GM13976 (cell line): ENCODE measurements around the gene FNDC3B.

ENCODE experiments used
- DNase-seq: peaks from one replicate; pipeline ENCODE4 v3.0.0; 2012; ENCODE audit warnings: low spot score
- in situ Hi-C: fragments of 300-500 bp; cut with MboI; formaldehyde crosslinking; loops from one replicate; pipeline ENCODE4 v1.12.0; 2022; ENCODE audit warnings: low sequenced_read_pairs, mixed read lengths, inconsistent platforms; ENCODE audit not compliant: unreplicated experiment
- TF ChIP-seq, protein P1 (sequence below): IDR thresholded peaks from 2 replicates; pipeline ENCODE4 v1.5.1; 2012; ENCODE audit warnings: borderline replicate concordance, mild to moderate bottlenecking; ENCODE audit not compliant: insufficient read depth; ENCODE audit errors: extremely low read depth, missing control alignments, control extremely low read depth

FNDC3B gene

DNA sequence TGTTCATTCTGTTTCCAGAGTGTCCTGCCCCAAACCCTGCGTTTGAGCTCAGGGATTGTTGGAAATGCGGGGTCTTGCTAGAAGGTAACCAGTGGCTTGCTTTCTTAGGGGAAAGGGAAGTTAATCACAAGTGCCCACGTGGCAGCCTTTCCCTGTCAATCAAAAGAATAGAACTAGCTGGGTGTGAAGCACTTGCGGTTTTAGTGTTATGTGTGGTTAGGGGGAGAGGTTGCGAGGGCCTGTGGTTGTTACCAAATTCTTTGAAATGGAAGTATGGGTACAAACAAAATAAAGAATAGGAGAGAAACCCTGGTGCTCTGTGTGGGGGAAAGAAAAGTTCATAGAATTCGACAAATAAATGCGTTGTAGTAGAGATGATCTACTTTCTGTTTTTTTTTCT is 67.6 kb downstream of the FNDC3B start:
- in situ Hi-C loops, result no loop called here
- TF ChIP-seq, protein P1, sequence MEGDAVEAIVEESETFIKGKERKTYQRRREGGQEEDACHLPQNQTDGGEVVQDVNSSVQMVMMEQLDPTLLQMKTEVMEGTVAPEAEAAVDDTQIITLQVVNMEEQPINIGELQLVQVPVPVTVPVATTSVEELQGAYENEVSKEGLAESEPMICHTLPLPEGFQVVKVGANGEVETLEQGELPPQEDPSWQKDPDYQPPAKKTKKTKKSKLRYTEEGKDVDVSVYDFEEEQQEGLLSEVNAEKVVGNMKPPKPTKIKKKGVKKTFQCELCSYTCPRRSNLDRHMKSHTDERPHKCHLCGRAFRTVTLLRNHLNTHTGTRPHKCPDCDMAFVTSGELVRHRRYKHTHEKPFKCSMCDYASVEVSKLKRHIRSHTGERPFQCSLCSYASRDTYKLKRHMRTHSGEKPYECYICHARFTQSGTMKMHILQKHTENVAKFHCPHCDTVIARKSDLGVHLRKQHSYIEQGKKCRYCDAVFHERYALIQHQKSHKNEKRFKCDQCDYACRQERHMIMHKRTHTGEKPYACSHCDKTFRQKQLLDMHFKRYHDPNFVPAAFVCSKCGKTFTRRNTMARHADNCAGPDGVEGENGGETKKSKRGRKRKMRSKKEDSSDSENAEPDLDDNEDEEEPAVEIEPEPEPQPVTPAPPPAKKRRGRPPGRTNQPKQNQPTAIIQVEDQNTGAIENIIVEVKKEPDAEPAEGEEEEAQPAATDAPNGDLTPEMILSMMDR, result no peak
- peak; percentile 43 for DNase-seq

DNA sequence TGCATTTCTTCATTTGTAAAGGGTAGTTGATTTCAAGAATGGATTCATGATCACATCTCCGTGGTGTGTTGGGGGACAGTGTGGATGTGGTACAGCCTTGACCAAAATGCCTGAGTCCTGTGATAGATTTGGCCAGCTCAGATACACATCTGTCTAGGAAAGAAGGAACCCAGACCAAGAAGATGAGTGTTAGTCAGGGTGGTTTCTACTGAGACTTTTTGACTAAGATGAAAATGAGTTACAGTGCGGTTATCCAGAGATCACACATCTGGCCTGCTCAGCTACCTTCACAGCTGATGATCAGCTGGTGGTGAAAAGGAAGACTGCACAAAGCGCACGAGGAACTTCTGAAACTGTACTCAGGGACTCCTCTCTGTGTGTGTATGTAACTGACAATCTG is 68.0 kb downstream of the FNDC3B start:
- in situ Hi-C loops, result no loop called here
- peak; percentile 79 for DNase-seq
- TF ChIP-seq, protein P1, result no peak

DNA sequence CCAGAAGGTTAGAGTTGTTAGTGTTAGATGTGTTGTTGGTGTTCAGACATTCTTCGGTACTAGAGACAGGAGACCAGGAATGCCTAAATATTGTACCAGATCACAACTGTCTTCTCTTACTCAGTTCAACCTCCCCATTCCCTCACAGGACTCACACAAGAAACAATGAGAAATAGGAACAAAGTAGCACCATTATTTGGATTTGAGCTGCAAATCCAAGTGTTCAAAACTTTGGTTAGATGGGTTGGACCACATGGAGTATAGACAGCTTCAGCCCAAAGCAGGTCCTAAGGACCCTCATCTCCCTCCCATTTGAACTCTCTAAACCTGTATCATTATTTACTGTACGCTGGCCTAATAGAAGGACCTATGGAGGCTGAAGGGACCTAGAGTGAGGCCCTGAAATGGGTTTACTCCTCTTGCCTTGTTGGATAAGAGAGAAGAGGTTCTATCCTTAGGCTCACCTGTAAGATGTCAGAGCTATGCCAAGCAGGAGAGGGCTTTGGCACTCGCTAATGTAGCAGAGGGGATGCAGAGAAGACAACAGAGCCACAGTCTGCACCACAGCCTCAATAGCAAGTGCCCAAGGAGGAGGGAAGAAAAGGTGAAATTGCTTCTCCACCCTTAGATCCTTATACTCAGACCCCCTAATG is 70.9 kb downstream of the FNDC3B start:
- TF ChIP-seq, protein P1, result no peak
- in situ Hi-C loops, result no loop called here
- no peak for DNase-seq

DNA sequence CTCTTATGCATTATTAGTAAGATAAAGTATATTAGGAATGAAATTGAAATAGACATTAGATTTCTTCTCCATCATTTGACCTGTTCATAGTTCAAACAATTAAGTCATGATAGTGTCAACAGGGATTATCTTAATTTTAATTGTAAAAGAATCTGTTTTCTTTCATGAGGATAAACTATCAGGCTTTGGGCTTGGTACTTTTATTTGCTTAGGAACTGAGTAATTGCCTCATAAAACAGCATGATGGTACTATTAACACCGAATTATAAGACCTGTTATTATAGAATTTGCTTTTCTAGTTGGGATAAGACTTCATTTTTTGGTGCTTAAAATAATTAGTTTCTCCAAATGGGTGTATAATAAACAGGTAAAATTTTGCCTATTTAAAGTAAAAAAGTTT is 71.8 kb downstream of the FNDC3B start:
- DNase-seq, result no peak
- TF ChIP-seq, protein P1, result no peak
- in situ Hi-C loops, result no loop called here

DNA sequence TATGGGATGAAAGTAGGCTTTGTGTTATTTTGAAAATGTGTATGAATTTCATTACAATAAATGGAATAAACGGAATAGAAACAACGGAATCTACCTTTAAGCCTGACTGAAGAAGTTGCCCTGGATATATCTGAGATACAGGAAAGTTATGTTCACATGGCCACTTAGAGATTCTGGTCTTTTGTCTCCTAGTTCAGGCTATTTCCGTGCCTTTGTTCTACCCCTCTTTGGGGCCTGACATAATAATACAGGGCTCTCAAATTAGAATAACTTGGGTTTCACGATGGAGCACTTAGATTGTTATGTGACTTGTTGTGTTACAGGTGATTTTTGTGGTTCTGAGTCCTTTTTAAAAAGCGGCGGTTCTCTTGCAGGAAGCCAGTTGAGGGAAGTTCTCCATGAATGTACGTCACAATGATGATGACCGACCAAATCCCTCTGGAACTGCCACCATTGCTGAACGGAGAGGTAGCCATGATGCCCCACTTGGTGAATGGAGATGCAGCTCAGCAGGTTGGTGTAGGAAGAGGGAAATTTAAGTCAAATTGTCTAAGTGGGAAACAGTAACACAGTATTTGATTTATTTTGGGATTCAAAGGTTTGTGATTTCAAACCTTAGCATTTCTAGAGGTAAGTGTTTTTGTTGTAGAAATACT is 72.8 kb downstream of the FNDC3B start:
- TF ChIP-seq, protein P1, result no peak
- DNase-seq, result no peak
- in situ Hi-C loops, result no loop called here

DNA sequence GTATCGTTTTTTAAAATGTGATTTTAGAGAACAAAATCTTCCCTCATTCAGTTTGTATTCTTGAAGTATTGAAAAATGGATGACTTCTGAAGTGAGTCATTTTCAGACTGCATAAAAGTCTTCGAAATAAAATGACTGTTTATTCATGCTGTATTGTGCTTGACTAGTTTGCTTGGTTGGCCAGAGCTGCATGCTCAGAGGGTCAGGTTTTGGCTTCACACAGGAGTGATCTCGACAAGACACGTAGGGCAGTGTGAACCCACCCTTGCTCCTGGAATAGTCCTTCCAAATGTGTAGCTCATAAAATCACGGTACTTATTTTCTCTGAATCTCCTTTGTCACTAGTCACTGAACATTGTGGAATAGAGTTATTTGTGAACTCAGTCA is 73.3 kb downstream of the FNDC3B start:
- no peak for DNase-seq
- in situ Hi-C loops, result no loop called here
- TF ChIP-seq, protein P1, result no peak
